NCI-H2171 (cell line): ENCODE data around the gene ZNF429.
A peak's percentile ranks its signal among the peaks of the same experiment; 100 is the strongest.
"Not testable (repeated sequence)": the region's sequence is repeated elsewhere in the genome, so short reads cannot be mapped to it uniquely, and the experiment has no call there.

ENCODE experiments used
- DNase-seq: peaks from one replicate; lab custom pipeline; 2025; lab: John Stamatoyannopoulos, UW

The ZNF429 gene

GRCh38 chr19:21519488-21519887 lies 14.1 kb downstream of the ZNF429 start:
- no peak for DNase-seq

GRCh38 chr19:21532904-21533303 lies 27.5 kb downstream of the ZNF429 start:
- DNase-seq, result no peak

GRCh38 chr19:21536741-21537290 lies 31.4 kb downstream of the ZNF429 start:
- DNase-seq, result not testable (repeated sequence)

GRCh38 chr19:21559444-21559843 lies 54.0 kb downstream of the ZNF429 start:
- no peak for DNase-seq

GRCh38 chr19:21564406-21564805 lies 59.0 kb downstream of the ZNF429 start:
- DNase-seq, result no peak

DNA sequence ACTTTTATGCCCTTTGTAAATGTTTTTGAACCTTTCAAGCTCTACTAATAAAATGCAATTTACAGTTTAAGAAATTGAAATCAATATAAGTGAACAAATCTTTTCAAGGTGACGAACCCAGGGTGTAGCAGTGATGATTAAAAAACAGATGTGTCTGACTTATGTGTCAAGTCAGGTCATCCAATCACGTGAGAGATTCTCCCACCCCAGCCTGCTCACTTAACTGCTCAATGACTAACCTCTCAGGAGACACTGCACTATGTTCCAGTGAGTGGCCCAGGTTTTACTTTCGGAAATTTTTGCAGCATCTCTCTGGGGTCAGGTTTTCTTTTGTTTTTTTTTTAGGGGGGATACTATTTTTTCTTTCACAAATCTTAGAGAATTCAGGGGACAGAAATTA lies 60.7 kb downstream of the ZNF429 start:
- DNase-seq, result no peak

- not testable (repeated sequence) for DNase-seq
Observed at GRCh38 chr19:21567806-21568205, 62.4 kb downstream of the ZNF429 start.

GRCh38 chr19:21568816-21569493 lies 63.6 kb downstream of the ZNF429 start:
- peak; percentile 22 for DNase-seq

GRCh38 chr19:21569494-21569865 lies 64.1 kb downstream of the ZNF429 start:
- no peak for DNase-seq

- no peak for DNase-seq
Observed at GRCh38 chr19:21571316-21571715, 65.9 kb downstream of the ZNF429 start.

DNA sequence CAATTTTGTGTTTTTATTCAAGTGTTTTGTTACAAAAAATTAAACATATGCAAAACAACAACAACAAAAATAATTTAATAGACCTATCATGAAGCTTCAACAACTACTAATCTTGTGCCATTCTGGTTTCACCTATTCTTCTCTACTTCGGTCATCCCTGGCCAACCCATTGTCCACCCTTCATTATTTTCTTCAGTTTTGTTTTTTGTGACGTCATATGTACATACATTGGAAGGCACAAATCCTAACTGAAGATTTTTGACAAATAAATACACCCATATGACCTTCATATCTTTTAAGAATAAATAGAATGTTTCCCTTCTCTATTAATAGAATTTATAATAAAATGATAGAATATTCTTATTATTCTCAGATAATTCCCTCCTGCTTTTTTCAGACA lies 69.2 kb downstream of the ZNF429 start:
- DNase-seq, result no peak

DNA sequence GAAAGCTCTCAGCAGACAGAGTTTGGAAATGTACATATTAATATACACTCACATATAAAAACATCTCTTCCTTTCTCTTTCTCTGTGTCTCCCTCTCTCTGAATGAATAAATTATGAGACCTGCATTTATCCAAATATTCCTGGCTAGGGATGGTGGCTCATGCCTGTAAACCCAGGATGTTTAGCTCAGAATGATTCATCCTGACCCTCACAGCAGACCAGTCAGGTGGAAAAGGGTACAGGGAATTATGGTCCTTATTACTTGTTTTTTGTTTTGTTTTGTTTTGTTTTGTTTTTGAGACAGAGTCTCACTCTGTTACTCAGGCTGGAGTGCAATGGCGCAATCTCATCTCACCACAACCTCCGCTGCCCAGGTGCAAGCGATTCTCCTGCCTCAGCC lies 71.1 kb downstream of the ZNF429 start:
- DNase-seq, result no peak

DNA sequence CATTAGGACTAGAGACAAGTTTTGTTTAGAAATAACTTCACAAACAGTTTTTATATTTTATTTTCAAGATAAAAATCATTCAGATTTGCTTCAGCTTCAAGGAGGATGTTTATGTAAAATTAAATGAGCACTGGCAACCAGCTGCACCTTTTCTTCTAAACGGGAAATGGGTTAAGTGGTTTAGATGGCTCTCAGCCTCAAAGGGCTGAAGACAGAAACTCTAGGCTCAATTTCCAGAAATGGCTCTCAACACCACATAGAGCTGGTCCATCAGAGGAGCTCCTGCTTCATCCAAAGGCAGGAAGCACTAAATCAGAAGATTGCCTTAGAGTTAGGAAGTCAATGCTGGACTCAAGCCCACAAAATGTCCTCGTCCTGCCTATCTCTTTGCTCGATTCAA lies 74.7 kb downstream of the ZNF429 start:
- no peak for DNase-seq

GRCh38 chr19:21580818-21581217 lies 75.4 kb downstream of the ZNF429 start:
- no peak for DNase-seq

GRCh38 chr19:21581646-21582240 lies 76.3 kb downstream of the ZNF429 start:
- no peak for DNase-seq

- DNase-seq, result no peak
Observed at GRCh38 chr19:21584537-21584936, 79.1 kb downstream of the ZNF429 start.

DNA sequence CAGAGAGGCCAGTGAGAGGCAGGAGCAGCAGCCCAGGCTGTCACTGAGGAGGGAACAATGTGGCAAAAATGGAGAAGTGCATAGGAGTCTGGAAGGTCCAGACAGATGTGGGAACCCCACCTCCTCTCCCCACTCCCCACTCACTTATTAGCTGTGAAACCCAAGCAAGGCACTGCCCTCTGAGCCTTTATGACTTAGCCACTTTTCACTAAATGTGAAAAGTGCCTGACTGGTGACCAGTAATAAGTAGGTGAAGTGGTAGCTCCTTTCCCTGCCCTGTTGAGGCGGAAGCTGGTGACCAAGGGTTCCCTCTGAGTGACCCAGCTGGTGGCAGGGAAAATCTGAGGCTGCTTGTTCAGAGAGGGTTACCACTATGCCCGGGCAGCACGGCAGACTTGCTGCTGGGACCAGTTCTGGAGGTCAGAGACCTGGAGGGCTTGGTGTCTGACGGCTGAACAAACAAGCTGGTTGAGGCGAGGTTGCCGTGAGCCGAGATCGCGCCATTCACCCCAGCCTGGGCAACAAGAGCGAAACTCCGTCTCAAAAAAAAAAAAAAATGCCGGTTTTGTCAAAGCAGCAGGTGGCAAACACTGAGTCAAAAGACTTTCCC lies 80.0 kb downstream of the ZNF429 start:
- DNase-seq, result no peak

- no peak for DNase-seq
Observed at GRCh38 chr19:21586311-21587116, 81.1 kb downstream of the ZNF429 start.

- DNase-seq, result no peak
Observed at GRCh38 chr19:21587117-21587461, 81.7 kb downstream of the ZNF429 start.

- no peak for DNase-seq
Observed at GRCh38 chr19:21587549-21587948, 82.1 kb downstream of the ZNF429 start.

GRCh38 chr19:21588065-21588601 lies 82.7 kb downstream of the ZNF429 start:
- no peak for DNase-seq

GRCh38 chr19:21590867-21591266 lies 85.5 kb downstream of the ZNF429 start:
- no peak for DNase-seq
